Measurements from ENCODE around the gene TTLL5. TPM values are rescaled to one million over a fixed set of nuclear protein-coding genes. Genes with fewer than 3 reads are reported as not detected.

TTLL5 gene
- polyA plus RNA-seq, 1 of the 3 experiments (the other 2 are of a cell fraction), result 9.6 TPM

DNA sequence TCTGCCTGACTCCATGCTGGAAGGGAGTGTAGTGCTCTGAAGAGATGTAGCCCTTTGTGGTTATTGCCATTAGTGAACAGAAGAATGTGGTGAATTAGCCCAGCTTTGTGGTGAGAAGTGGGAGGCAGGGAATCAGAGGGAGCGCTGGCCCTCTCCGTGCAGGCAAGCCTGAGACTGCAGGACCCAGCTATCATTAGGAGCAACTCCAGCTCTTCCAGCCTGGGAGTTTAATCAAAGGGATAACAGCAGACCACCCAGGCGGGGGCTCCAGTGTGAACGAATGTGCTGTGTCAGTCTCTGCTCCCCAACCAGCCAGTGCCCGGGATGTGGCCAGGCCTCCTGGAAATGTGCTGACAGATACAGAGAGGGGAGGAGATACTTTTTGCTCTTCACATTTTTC lies 142.7 kb downstream of the TTLL5 start:
- no peak overlapping the region for H3K4me2 ChIP-seq
- ChIA-PET CTCF (interaction anchor here (1.1 to 3.6 kb wide), 4 partner anchors 9 to 176 kb away, joined by 3 to 10 read pairs (median 6); no protein-coding TSS in a partner anchor), POLR2A (no interaction called here)
- H3K9me3 ChIP-seq, result no peaks in the 10 kb centered on the region
- WGBS (ENCODE audit: low lambda C conversion rate), result 91% methylated on average over 3 of the region's 5 CpGs
- no peak overlapping the region for H3K27ac ChIP-seq (ENCODE audit: low read depth in 2 of 2, low read length in 1 of 2)
- no peaks in the 10 kb centered on the region for H3K4me1 ChIP-seq (ENCODE audit: control insufficient read depth in 1 of 2, insufficient read depth in 2 of 2, low read depth in 1 of 2, low read length in 1 of 2)
- no peaks in the 10 kb centered on the region for H3K9me2 ChIP-seq
- TF ChIP-seq ELF1 (IDR thresholded peaks at IDR 0.05), result no peak
- H4K20me1 ChIP-seq (ENCODE audit: insufficient read depth), result no peaks in the 10 kb centered on the region
- no peak for DNase-seq
- H3K27me3 ChIP-seq (ENCODE audit: insufficient read depth), result no peaks in the 10 kb centered on the region
- no peak overlapping the region for H3K4me3 ChIP-seq (ENCODE audit: low read depth in 2 of 2, low read length in 1 of 2)
- peaks cover 7 to 14% of the 10 kb centered on the region in 2 experiments for H3K36me3 ChIP-seq (replicated peaks in 1 of 2; ENCODE audit: control insufficient read depth in 1 of 2, insufficient read depth in 2 of 2, low read length in 1 of 2)
- H3F3A ChIP-seq (replicated peaks; ENCODE audit: insufficient read depth), result peaks cover 3% of the 10 kb centered on the region
- no peak overlapping the region for H3K9ac ChIP-seq
- H2AFZ ChIP-seq (ENCODE audit: low read depth), result no peak overlapping the region
- H3K79me2 ChIP-seq (ENCODE audit: insufficient read depth), result no peaks in the 10 kb centered on the region

- Histone ChIP-seq H3F3A (replicated peaks; ENCODE audit: insufficient read depth) (peaks cover 3% of the 10 kb centered on the region), H3K9ac (no peak overlapping the region), H3K4me1 (ENCODE audit: control insufficient read depth in 1 of 2, insufficient read depth in 2 of 2, low read depth in 1 of 2, low read length in 1 of 2) (no peaks in the 10 kb centered on the region), H3K9me3 (no peaks in the 10 kb centered on the region), H3K79me2 (ENCODE audit: insufficient read depth) (no peaks in the 10 kb centered on the region), H3K4me2 (no peak overlapping the region), H3K27me3 (ENCODE audit: insufficient read depth) (no peaks in the 10 kb centered on the region), H2AFZ (ENCODE audit: low read depth) (no peak overlapping the region), H3K4me3 (ENCODE audit: low read depth in 2 of 2, low read length in 1 of 2) (no peak overlapping the region), H3K9me2 (no peaks in the 10 kb centered on the region), H3K27ac (ENCODE audit: low read depth in 2 of 2, low read length in 1 of 2) (no peak overlapping the region), H3K36me3 (replicated peaks in 1 of 2; ENCODE audit: control insufficient read depth in 1 of 2, insufficient read depth in 2 of 2, low read length in 1 of 2) (peaks cover 4 to 7% of the 10 kb centered on the region in 2 experiments), H4K20me1 (ENCODE audit: insufficient read depth) (no peaks in the 10 kb centered on the region)
- DNase-seq, result no peak
- POLR2A ChIA-PET, result no interaction called here
- CTCF ChIA-PET, result interaction anchor here (3.6 kb wide), 1 partner anchor 11 kb away, joined by 10 read pairs; no protein-coding TSS in a partner anchor
- TF ChIP-seq, protein P1, sequence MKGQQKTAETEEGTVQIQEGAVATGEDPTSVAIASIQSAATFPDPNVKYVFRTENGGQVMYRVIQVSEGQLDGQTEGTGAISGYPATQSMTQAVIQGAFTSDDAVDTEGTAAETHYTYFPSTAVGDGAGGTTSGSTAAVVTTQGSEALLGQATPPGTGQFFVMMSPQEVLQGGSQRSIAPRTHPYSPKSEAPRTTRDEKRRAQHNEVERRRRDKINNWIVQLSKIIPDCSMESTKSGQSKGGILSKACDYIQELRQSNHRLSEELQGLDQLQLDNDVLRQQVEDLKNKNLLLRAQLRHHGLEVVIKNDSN (IDR thresholded peaks at IDR 0.05; ENCODE audit: borderline replicate concordance, low read depth), result no peak
- TF ChIP-seq TAF1 (IDR thresholded peaks at IDR 0.05; ENCODE audit: borderline replicate concordance, low read depth, low read length), result no peak
- TF ChIP-seq CHD2 (IDR thresholded peaks at IDR 0.05; ENCODE audit: low read length, partially characterized antibody), result no peak
- TF ChIP-seq TCF12 (IDR thresholded peaks at IDR 0.05), result no peak
- TF ChIP-seq, protein P2, sequence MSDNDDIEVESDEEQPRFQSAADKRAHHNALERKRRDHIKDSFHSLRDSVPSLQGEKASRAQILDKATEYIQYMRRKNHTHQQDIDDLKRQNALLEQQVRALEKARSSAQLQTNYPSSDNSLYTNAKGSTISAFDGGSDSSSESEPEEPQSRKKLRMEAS (IDR thresholded peaks at IDR 0.05; ENCODE audit: low read depth), result no peak
- no peak for TF ChIP-seq JUND (IDR thresholded peaks at IDR 0.05)
- no peak for TF ChIP-seq GATA2 (CRISPR knock-in tag; IDR thresholded peaks at IDR 0.05)
- no peak for TF ChIP-seq IRF3 (IDR thresholded peaks at IDR 0.05; ENCODE audit: low read depth, low read length)
- no peak for TF ChIP-seq PBX3 (IDR thresholded peaks at IDR 0.05)
- TF ChIP-seq MEF2A (IDR thresholded peaks at IDR 0.05; ENCODE audit: borderline replicate concordance, low read depth), result no peak
- TF ChIP-seq REST (IDR thresholded peaks at IDR 0.05; ENCODE audit: low read depth, low read length), result no peak
- TF ChIP-seq EZH2phosphoT487 (IDR thresholded peaks at IDR 0.05; ENCODE audit: borderline replicate concordance, low read depth), result no peak
- no peak for TF ChIP-seq FOXJ3 (CRISPR knock-in tag; IDR thresholded peaks at IDR 0.05)
- no peak for TF ChIP-seq MXI1 (IDR thresholded peaks at IDR 0.05; ENCODE audit: low read depth, low read length)
- no peak for TF ChIP-seq POLR2AphosphoS5 (IDR thresholded peaks at IDR 0.05; ENCODE audit: low read depth, low read length)
- no peak for TF ChIP-seq FOXM1 (IDR thresholded peaks at IDR 0.05; ENCODE audit: low read depth)
- TF ChIP-seq CTCF (IDR thresholded peaks at IDR 0.05), result no peak
- WGBS (ENCODE audit: low lambda C conversion rate), result 83% methylated on average over 2 of the region's 2 CpGs
Measured at GRCh38 chr14:75804570-75805275, 143.7 kb downstream of the TTLL5 start.

Data from SK-N-SH (cell line).